ENCODE data around the gene RTEL1.

Gene RTEL1

DNA sequence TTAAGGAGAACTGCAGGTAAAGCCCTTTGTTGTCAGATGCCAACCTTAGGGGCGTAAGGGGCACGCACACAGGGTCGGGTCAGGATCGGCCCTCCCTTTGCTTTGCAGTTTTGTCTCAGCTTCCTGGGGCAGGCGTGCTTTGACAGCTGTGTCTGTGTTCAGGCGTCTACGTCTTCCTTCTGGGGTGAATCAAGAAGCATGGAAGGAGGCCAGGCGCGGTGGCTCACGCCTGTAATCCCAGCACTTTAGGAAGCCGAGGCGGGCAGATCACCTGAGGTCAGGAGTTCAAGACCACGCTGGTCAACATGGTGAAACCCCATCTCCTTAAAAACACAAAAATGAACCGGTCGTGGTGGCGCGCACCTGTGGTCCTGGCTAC, 51.0 kb downstream of the RTEL1 start:
- TF ChIP-seq ZNF565 (CRISPR knock-in tag; conservative IDR thresholded peaks at IDR 0.05; ENCODE audit: low read depth) (no peak), TCF4 (CRISPR knock-in tag; IDR thresholded peaks at IDR 0.05; ENCODE audit: borderline replicate concordance) (no peak), ZC3H10 (CRISPR knock-in tag; IDR thresholded peaks at IDR 0.05) (no peak), OSR1 (CRISPR knock-in tag; IDR thresholded peaks at IDR 0.05) (no peak), ISL1 (CRISPR knock-in tag; IDR thresholded peaks at IDR 0.05) (no peak), ZNF8 (CRISPR knock-in tag; IDR thresholded peaks at IDR 0.05) (no peak), SNAI2 (CRISPR knock-in tag; IDR thresholded peaks at IDR 0.05) (no peak), ESRRG (CRISPR knock-in tag; IDR thresholded peaks at IDR 0.05) (no peak), GLIS3 (CRISPR knock-in tag; IDR thresholded peaks at IDR 0.05) (no peak), ZFP3 (CRISPR knock-in tag; IDR thresholded peaks at IDR 0.05) (no peak)
- TF ChIP-seq, protein P1, sequence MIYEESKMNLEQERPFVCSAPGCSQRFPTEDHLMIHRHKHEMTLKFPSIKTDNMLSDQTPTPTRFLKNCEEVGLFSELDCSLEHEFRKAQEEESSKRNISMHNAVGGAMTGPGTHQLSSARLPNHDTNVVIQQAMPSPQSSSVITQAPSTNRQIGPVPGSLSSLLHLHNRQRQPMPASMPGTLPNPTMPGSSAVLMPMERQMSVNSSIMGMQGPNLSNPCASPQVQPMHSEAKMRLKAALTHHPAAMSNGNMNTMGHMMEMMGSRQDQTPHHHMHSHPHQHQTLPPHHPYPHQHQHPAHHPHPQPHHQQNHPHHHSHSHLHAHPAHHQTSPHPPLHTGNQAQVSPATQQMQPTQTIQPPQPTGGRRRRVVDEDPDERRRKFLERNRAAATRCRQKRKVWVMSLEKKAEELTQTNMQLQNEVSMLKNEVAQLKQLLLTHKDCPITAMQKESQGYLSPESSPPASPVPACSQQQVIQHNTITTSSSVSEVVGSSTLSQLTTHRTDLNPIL (CRISPR knock-in tag; IDR thresholded peaks at IDR 0.05; ENCODE audit: low read depth), result no peak
- TF ChIP-seq, protein P2, sequence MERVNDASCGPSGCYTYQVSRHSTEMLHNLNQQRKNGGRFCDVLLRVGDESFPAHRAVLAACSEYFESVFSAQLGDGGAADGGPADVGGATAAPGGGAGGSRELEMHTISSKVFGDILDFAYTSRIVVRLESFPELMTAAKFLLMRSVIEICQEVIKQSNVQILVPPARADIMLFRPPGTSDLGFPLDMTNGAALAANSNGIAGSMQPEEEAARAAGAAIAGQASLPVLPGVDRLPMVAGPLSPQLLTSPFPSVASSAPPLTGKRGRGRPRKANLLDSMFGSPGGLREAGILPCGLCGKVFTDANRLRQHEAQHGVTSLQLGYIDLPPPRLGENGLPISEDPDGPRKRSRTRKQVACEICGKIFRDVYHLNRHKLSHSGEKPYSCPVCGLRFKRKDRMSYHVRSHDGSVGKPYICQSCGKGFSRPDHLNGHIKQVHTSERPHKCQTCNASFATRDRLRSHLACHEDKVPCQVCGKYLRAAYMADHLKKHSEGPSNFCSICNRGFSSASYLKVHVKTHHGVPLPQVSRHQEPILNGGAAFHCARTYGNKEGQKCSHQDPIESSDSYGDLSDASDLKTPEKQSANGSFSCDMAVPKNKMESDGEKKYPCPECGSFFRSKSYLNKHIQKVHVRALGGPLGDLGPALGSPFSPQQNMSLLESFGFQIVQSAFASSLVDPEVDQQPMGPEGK (CRISPR knock-in tag; IDR thresholded peaks at IDR 0.05; ENCODE audit: borderline replicate concordance), result no peak
- TF ChIP-seq, protein P3, sequence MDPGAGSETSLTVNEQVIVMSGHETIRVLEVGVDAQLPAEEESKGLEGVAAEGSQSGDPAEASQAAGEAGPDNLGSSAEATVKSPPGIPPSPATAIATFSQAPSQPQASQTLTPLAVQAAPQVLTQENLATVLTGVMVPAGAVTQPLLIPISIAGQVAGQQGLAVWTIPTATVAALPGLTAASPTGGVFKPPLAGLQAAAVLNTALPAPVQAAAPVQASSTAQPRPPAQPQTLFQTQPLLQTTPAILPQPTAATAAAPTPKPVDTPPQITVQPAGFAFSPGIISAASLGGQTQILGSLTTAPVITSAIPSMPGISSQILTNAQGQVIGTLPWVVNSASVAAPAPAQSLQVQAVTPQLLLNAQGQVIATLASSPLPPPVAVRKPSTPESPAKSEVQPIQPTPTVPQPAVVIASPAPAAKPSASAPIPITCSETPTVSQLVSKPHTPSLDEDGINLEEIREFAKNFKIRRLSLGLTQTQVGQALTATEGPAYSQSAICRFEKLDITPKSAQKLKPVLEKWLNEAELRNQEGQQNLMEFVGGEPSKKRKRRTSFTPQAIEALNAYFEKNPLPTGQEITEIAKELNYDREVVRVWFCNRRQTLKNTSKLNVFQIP (CRISPR knock-in tag; IDR thresholded peaks at IDR 0.05; ENCODE audit: borderline replicate concordance, low read depth), result no peak
- ATAC-seq, result no peak

DNA sequence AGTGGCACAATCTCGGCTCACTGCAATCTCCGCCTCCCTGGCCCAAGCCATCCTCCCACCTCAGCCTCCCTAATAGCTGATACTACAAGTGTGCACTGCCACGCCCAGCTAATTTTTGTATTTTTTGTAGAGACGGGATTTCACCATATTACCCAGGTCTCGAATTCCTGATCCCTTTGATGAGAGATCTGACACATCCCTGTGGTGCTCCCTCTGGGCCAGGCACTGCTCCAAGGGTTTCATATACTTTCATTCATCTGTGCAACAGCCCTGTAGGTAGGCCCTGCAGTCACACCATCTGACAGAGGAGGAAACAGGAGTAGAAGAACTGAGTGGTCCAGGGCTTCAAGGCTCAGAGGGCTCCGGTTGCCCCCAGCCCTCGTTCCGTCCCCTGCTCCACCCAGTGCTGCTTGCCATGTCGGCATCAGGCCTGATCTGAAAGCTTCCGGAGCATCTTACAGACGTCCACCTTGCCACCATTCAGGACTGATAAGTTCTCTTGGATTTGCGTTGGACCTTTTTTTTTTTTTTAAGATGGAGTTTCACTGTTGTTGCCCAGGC, 53.1 kb downstream of the RTEL1 start:
- TF ChIP-seq BACH2 (CRISPR knock-in tag; IDR thresholded peaks at IDR 0.05; ENCODE audit: borderline replicate concordance), result no peak
- TF ChIP-seq OSR1 (CRISPR knock-in tag; IDR thresholded peaks at IDR 0.05), result no peak
- no peak for TF ChIP-seq ZNF70 (CRISPR knock-in tag; IDR thresholded peaks at IDR 0.05)
- TF ChIP-seq RARB (CRISPR knock-in tag; IDR thresholded peaks at IDR 0.05), result no peak
- no peak for TF ChIP-seq ESRRG (CRISPR knock-in tag; IDR thresholded peaks at IDR 0.05)
- TF ChIP-seq ARNTL (CRISPR knock-in tag; IDR thresholded peaks at IDR 0.05; ENCODE audit: borderline replicate concordance, low read depth), result no peak
- TF ChIP-seq, protein P3 (CRISPR knock-in tag; IDR thresholded peaks at IDR 0.05; ENCODE audit: borderline replicate concordance, low read depth), result no peak
- TF ChIP-seq, protein P4, sequence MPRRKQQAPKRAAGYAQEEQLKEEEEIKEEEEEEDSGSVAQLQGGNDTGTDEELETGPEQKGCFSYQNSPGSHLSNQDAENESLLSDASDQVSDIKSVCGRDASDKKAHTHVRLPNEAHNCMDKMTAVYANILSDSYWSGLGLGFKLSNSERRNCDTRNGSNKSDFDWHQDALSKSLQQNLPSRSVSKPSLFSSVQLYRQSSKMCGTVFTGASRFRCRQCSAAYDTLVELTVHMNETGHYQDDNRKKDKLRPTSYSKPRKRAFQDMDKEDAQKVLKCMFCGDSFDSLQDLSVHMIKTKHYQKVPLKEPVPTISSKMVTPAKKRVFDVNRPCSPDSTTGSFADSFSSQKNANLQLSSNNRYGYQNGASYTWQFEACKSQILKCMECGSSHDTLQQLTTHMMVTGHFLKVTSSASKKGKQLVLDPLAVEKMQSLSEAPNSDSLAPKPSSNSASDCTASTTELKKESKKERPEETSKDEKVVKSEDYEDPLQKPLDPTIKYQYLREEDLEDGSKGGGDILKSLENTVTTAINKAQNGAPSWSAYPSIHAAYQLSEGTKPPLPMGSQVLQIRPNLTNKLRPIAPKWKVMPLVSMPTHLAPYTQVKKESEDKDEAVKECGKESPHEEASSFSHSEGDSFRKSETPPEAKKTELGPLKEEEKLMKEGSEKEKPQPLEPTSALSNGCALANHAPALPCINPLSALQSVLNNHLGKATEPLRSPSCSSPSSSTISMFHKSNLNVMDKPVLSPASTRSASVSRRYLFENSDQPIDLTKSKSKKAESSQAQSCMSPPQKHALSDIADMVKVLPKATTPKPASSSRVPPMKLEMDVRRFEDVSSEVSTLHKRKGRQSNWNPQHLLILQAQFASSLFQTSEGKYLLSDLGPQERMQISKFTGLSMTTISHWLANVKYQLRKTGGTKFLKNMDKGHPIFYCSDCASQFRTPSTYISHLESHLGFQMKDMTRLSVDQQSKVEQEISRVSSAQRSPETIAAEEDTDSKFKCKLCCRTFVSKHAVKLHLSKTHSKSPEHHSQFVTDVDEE (CRISPR knock-in tag; IDR thresholded peaks at IDR 0.05), result no peak
- no peak for TF ChIP-seq ZFP30 (CRISPR knock-in tag; IDR thresholded peaks at IDR 0.05)
- TF ChIP-seq GLIS3 (CRISPR knock-in tag; IDR thresholded peaks at IDR 0.05), result no peak
- TF ChIP-seq CSDC2 (CRISPR knock-in tag; IDR thresholded peaks at IDR 0.05), result no peak
- no peak for TF ChIP-seq ISL1 (CRISPR knock-in tag; IDR thresholded peaks at IDR 0.05)
- TF ChIP-seq, protein P1 (CRISPR knock-in tag; IDR thresholded peaks at IDR 0.05; ENCODE audit: low read depth), result no peak
- TF ChIP-seq SNAI2 (CRISPR knock-in tag; IDR thresholded peaks at IDR 0.05), result no peak
- TF ChIP-seq ZNF565 (CRISPR knock-in tag; conservative IDR thresholded peaks at IDR 0.05; ENCODE audit: low read depth), result no peak
- no peak for TF ChIP-seq PPARA (CRISPR knock-in tag; IDR thresholded peaks at IDR 0.05; ENCODE audit: borderline replicate concordance)
- TF ChIP-seq ZC3H10 (CRISPR knock-in tag; IDR thresholded peaks at IDR 0.05), result no peak
- TF ChIP-seq, protein P5, sequence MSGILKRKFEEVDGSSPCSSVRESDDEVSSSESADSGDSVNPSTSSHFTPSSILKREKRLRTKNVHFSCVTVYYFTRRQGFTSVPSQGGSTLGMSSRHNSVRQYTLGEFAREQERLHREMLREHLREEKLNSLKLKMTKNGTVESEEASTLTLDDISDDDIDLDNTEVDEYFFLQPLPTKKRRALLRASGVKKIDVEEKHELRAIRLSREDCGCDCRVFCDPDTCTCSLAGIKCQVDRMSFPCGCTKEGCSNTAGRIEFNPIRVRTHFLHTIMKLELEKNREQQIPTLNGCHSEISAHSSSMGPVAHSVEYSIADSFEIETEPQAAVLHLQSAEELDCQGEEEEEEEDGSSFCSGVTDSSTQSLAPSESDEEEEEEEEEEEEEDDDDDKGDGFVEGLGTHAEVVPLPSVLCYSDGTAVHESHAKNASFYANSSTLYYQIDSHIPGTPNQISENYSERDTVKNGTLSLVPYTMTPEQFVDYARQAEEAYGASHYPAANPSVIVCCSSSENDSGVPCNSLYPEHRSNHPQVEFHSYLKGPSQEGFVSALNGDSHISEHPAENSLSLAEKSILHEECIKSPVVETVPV (CRISPR knock-in tag; IDR thresholded peaks at IDR 0.05), result no peak
- ATAC-seq, result no peak

Measured in SK-N-SH treated with all-trans-retinoic acid at 6 μM for 48 hours (cell line).